ENCODE results near the gene SPATA31D1.

- TF ChIP-seq CTCF (IDR thresholded peaks at IDR 0.05) (no peak), ZFX (IDR thresholded peaks at IDR 0.05; ENCODE audit: borderline replicate concordance) (no peak)
These were observed 12.2 kb upstream of the SPATA31D1 start for GRCh38 chr9:81976351-81976750.

Data from 22Rv1 (cell line).